GM18951 (cell line): ENCODE results near the gene JMJD8.

ENCODE experiments used
- POLR2A ChIP-seq: IDR thresholded peaks from 4 replicates; pipeline ENCODE4 v1.6.1; 2011; ENCODE audit warnings: mild to moderate bottlenecking; ENCODE audit not compliant: insufficient read length, insufficient read depth; ENCODE audit errors: extremely low read depth
- in situ Hi-C: fragments of 300-500 bp; cut with MboI; formaldehyde crosslinking; loops from one replicate; pipeline ENCODE4 v1.12.0; 2022; ENCODE audit warnings: low sequenced_read_pairs, mixed read lengths, inconsistent platforms; ENCODE audit not compliant: unreplicated experiment

JMJD8 gene

DNA sequence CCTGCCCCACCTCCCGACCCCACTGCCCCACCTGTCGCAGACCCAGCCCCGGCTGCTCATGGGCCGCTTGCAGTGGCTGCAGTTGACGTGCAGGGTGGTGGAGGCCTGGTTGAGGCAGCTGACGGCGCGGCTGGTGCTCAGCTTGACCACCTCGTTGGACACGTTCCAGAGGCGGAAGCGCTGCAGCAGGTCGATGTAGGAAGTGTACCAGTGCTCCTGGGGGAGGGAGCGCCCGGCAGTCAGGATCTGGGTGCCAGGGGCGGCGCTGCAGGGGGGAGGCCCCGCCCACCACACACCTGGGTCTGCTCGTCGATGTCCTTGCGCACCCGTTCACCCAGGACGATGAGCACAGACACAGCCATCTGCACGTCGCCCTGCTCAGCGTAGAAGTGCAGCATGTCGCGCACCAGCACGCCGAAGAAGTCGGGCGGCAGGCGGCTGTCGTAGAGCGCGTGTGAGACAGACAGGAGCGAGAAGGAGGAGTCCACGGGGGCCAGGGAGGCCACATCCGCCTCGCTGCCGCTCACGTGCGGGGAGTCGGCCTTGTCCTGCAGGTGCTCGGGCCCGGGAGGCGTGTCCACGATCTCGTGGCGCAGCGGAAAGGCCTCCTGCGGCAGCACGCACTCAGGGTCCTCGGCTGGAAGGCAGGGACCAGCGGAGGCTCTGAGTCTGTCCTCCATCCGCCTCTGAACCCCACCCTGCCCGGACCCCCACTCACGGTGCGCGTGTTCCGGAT is 995 bp upstream of the JMJD8 start:
- TF ChIP-seq POLR2A = no peak
- in situ Hi-C loops = no loop called here

DNA sequence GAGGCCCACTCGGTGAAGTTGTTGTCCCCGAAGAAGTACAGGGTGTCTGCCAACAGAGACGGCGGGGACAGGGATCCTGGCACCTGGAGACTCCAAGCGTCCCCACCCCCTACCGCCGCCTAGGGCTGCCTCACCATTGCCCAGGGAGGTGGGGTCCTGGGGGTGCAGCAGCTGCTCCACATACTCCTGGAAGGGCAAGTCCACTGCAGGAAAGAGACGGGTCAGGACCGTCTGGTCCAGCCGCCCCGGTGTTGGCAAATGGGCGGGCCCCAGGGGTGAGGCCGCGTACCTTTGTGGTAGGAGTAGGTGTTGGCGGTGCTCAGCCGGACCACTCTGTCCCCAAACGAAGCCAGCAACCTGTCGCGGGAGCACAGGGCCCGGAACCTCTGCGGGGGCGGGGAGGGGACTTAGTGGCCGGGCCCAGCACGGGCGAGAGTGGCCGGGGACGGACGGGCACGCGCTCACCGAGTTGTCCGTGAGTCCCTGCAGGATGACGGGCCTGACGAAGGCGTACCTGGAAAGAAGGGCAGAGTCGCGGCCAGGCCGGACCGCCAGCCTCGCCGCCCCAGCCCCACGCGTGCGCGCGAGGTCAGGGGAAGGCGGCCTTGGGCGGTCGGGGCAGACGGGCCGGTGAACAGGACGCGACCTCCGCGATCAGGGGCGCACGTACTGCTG is 601 bp downstream of the JMJD8 start:
- in situ Hi-C loops = no loop called here
- no peak for TF ChIP-seq POLR2A

- in situ Hi-C loops = no loop called here
Measured at GRCh38 chr16:682493-683395, 1.4 kb downstream of the JMJD8 start.

DNA sequence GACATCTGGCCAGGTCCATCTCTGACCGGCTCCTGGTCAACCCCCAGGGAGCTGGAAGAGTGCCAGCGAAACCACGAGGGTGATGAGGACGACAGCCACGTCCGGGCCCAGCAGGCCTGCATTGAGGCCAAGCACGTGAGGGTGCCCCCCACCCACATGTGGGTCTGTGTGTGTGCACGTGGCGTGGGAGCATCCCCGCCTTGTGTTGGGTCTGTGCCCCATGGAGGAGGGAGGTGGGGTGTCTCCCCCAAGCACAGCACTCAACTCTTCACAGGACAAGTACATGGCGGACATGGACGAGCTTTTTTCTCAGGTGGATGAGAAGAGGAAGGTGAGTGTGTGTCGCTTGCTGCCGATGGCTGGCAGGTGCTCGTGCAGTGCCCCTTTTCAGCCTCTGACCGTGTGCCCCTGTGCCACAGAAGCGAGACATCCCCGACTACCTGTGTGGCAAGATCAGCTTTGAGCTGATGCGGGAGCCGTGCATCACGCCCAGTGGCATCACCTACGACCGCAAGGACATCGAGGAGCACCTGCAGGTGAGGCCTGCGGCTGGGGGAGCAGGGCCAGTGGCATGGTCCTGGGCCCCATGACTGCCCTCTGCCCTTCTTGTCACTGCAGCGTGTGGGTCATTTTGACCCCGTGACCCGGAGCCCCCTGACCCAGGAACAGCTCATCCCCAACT is 2.2 kb downstream of the JMJD8 start:
- in situ Hi-C loops = no loop called here
- no peak for TF ChIP-seq POLR2A

More at GRCh38 chr16:682493-683395, 1.4 kb downstream of the JMJD8 start:
- TF ChIP-seq POLR2A = no peak

GRCh38 chr16:680967-681745 is 3.0 kb downstream of the JMJD8 start:
- in situ Hi-C loops = no loop called here
- TF ChIP-seq POLR2A = peak; percentile 24

DNA sequence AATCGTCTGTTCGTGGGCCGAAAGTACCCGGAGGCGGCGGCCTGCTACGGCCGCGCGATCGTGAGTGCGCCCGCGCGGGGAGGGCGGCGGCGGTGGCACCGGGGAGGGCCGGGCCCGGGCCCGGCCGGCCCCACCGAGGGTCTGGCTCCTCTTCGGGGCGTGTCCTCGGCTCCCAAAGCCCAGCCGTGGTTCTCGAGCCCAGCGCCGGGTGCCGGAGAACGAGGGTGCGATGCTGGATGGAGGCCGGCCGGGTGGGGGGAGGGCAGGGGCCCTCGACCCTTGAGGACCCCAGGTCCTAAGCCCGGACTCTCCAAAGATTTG is 3.5 kb downstream of the JMJD8 start:
- in situ Hi-C loops = no loop called here
- TF ChIP-seq POLR2A = no peak

DNA sequence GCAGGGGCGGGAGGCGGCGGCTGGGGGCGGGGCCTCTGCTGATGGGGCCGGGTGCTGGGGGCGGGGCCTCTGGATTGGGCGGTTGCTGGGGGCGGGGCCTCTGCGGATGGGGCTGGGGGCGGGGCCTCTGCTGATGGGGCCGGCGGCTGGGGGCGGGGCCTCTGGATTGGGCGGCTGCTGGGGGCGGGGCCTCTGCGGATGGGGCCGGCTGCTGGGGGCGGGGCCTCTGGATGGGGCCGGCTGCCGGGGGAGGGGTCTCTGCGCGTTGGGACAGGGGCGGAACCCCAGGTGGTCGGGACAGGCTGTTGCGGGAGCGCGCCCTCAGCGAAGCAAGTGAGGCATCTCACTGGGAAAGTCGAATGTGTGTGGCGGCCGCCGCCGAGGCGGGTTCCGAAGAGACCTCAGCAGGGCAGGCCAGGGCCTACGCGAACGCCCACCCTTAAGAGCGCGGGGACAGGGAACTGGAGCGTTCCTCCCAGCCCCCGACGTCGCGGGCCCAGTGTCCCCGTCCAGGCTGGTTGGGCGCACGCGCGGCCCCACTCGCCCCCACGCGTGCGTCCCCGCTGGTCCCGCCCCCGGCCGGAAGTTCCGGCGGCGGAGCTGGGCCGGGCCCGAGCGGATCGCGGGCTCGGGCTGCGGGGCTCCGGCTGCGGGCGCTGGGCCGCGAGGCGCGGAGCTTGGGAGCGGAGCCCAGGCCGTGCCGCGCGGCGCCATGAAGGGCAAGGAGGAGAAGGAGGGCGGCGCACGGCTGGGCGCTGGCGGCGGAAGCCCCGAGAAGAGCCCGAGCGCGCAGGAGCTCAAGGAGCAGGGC is 4.1 kb downstream of the JMJD8 start, which contains the start of gene STUB1:
TSS of gene STUB1 (plus strand) at position 597 of the 811 bp plus-strand sequence. CDS start at position 713, 116 bp downstream.
- peak; percentile 94 for TF ChIP-seq POLR2A
- in situ Hi-C loops = no loop called here

GRCh38 chr16:678858-679813 is 5.0 kb downstream of the JMJD8 start:
- no peak for TF ChIP-seq POLR2A
- in situ Hi-C loops = no loop called here

DNA sequence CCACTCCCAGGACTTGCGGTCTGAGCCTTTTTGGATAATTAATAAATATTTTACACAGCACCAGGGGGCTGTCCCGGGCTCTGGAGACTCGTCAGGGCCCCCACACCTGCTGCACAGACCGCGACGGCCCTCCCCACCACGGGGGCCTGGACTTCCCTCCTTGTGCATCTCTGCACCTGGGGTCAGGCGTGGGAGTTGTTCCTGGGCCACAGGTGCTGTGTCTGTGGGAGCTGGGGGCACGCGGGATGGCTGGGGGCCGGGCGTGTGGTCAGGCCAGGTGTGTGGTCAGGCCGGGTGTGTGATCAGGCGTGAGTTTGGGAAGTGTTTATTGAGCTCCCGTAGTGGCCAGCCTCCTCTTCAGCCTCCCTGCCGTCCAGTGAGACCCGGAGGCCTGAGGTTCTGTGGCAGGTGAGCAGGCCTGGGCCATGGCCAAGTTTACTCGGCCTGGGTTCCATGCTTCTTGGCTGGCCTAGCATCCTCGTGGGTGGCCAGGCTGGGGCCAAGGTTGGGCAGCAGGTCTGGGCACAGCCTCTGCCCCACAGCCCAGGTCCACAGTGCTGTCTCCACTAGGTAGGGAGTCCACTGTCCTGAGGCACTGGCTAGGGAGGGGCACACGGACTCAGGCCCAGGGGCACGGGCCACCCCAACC is 5.8 kb downstream of the JMJD8 start:
- TF ChIP-seq POLR2A = no peak
- in situ Hi-C loops = no loop called here
